Mucosa of stomach (tissue), 1 donor: Measurements from ENCODE around the gene UBE3D.
"Not testable (repeated sequence)": the region's sequence is repeated elsewhere in the genome, so short reads cannot be mapped to it uniquely, and the experiment has no call there.

Source experiments
- H3K27me3 ChIP-seq: one replicate; pipeline ENCODE4 v1.7.0; 2013; ENCODE audit warnings: mild to moderate bottlenecking, low read length; ENCODE audit not compliant: control insufficient read depth, insufficient read depth
- H3K36me3 ChIP-seq: one replicate; pipeline ENCODE4 v1.7.0; 2013; ENCODE audit warnings: low read length; ENCODE audit not compliant: control insufficient read depth, insufficient read depth
- H3K4me1 ChIP-seq: one replicate; pipeline ENCODE4 v1.7.0; 2013; ENCODE audit warnings: mild to moderate bottlenecking, low read length; ENCODE audit not compliant: control insufficient read depth, insufficient read depth
- H3K4me3 ChIP-seq: one replicate; pipeline ENCODE4 v1.7.0; 2013; ENCODE audit warnings: low read length
- H3K9ac ChIP-seq: one replicate; pipeline ENCODE4 v1.7.0; 2013; ENCODE audit warnings: mild to moderate bottlenecking, low read length, moderate library complexity
- H3K9me3 ChIP-seq: one replicate; pipeline ENCODE4 v1.7.0; 2013; ENCODE audit warnings: mild to moderate bottlenecking, low read length, moderate library complexity; ENCODE audit not compliant: control insufficient read depth
- donor health status: Pancreatic carcinoma.

UBE3D gene

DNA sequence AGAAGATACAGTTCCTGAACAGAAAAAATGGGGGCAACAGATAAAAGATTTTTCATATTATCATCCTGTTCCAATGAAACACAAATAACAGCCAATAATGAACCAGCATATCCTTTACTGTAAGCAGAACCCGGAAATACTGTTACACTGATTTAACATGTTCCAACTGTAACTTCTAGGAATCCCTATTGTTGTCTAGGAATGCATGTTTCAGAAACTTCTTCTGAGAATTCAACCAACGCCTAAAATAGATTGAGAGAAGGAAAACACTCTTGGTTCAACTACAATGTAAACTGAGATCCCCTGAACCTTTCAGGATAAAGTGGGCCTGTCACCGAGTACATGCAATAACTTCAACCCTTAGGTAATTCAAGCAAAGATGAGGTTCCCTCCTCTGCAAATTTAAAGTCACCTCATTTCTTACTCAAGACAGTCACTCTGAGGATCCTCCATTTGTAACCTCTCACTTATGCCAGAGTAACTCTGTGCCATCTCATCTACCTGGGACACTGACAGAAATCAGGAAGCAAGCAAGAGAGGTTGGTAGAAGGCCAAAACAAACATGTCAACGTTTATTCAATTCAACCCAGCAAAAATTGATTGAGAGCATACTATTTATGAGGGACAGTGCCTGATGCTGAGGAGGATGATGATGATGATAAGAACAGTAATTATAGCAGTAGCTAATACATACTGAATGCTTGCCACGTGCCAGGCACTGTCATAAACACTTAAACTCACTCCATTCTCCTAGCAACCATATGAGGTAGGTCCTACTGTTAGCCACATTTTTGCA lies 14.1 kb downstream of the UBE3D start:
- Histone ChIP-seq H3K9ac (no peak overlapping the region), H3K36me3 (no peaks in the 10 kb centered on the region), H3K4me1 (no peaks in the 10 kb centered on the region)

DNA sequence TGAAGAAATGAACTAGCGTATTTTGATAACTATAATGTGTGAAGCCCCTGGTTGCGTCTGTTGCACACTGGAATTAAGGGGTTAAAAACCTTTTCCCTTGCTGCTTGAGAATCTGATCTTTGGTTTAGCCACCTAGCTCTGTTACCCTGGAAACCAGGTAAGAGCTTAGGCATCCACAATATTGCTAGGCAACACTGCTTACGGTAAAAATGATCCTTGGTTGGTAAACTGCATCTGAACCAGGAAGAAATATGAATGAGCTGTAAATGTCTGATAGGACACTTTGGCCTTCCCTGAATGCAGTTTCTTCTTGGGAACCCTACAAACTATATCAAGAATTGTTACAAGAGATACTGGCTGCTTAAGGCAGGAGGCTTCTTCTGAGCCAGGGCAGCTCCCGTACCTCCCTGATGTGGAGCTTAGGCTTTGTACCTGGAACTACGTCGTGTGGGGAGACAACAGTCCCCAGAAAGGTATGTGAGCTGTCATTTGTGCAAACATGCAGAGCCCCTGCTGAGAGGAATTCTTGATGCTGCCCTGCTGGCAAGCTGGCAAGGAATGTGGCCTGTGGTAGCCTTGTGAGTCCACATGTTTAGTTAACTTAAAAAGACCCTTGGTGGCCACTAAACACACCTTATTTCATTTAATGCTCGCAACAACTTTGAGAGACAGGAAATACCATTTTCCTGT lies 18.4 kb downstream of the UBE3D start:
- H3K9ac ChIP-seq = no peak overlapping the region
- no peaks in the 10 kb centered on the region for H3K36me3 ChIP-seq
- no peaks in the 10 kb centered on the region for H3K4me1 ChIP-seq
- H3K4me3 ChIP-seq = no peak overlapping the region
- no peaks in the 10 kb centered on the region for H3K27me3 ChIP-seq
- H3K9me3 ChIP-seq = no peaks in the 10 kb centered on the region

More for the DNA sequence above, 14.1 kb downstream of the UBE3D start:
- Histone ChIP-seq H3K27me3 (no peaks in the 10 kb centered on the region), H3K9me3 (no peaks in the 10 kb centered on the region), H3K4me3 (no peak overlapping the region)

DNA sequence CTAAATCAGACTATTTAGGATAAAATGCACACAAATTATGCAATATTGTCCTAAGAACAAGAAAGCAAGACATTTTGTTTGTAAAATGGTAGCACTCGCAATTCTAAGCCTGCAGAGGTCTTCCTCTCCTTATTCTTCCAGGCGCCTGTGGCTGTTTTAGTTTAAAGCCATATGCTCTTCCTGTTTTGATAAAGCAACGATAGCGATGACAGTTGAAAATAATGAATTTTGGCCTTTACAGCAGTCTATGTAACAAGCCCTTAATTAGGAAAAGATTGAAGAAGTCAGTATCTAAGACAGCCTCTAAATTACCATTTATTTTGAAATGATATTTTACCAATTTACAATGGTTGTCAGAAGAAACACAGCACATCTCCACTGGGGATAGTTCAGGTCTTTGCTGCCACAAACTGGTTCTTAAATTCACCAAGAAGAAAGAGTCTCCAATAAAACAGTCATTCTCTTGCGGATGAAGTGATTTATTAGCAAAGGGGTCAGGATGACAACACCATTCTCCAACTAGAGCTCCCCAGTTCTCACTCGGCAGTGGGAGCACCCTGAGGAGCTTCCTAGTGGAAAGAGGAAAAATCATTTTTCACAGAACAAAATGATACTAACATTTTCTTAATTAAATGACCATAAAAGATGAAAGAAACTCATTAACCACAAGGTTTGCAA lies 21.4 kb downstream of the UBE3D start:
- Histone ChIP-seq H3K4me1 (no peaks in the 10 kb centered on the region), H3K4me3 (no peak overlapping the region), H3K9ac (no peak overlapping the region), H3K9me3 (no peaks in the 10 kb centered on the region), H3K27me3 (no peaks in the 10 kb centered on the region), H3K36me3 (no peaks in the 10 kb centered on the region)

DNA sequence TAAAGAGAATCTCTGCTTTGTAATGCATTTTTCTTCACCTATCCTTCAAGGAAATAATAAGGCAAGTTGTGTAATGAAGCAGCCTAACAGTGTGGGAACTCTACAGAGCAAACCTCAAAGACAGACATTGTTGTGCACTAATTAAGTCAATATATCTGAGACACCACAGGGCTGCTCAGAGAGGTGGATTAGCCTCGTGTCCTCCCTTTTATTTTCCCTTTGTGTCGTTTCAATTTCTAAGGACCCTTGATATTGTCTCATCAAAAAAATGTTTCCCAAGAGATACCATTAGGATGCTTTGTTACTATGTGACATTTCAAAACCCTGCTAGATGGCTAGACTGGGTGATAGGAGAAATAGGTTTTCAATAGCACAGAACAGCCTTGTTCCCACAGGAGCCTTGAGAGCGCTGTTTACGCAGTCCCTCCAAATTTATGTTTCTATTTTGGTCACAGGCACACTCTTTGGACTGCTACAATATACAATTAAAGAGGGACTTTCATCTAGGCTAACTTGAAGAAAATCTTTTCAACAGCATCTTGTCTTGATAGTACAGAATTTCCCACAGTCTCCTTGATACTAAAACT lies 23.1 kb downstream of the UBE3D start:
- Histone ChIP-seq H3K4me1 (no peaks in the 10 kb centered on the region), H3K4me3 (no peak overlapping the region), H3K27me3 (no peaks in the 10 kb centered on the region), H3K36me3 (no peaks in the 10 kb centered on the region), H3K9me3 (no peaks in the 10 kb centered on the region), H3K9ac (no peak overlapping the region)

DNA sequence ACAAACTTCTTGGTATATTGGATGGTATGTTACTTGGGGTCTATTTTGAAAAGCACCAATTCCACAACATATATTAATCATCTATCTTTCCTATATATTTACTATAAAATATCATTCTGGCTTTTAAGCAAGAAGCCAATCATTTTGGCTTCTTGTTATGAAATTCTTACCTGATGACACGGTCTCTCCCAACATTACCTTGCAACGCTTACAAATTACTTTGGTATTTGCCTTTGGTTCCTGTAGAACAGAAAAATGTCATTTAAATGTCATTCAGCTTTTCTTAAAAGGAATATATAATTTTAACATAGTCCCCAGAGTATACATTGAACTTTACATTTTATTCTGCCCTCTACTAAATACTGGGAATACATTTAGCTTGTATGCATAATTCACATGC lies 27.4 kb downstream of the UBE3D start:
- Histone ChIP-seq H3K9ac (no peak overlapping the region), H3K4me3 (no peak overlapping the region), H3K4me1 (no peaks in the 10 kb centered on the region), H3K36me3 (no peaks in the 10 kb centered on the region), H3K27me3 (no peaks in the 10 kb centered on the region), H3K9me3 (no peaks in the 10 kb centered on the region)

DNA sequence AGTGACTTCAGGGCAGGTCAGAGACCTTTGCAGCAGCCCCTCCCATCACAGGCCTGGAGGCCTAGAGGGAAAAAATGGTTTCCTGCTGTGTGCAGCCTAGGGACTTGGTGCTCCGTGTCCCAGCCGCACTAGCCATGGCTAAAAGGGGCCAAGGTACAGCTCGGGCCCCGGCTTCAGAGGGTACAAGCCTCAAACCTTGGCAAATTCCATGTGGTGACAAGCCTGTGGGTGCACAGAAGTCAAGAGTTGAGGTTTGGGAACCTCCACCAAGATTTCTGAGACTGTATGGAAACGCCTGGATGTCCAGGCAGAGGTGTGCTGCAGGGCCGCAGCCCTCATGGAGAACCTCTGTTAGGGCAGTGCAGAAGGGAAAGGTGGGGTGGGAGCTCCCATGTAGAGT lies 34.0 kb downstream of the UBE3D start:
- Histone ChIP-seq H3K4me3 (no peak overlapping the region), H3K9me3 (peaks cover 7% of the 10 kb centered on the region), H3K4me1 (no peaks in the 10 kb centered on the region), H3K9ac (no peak overlapping the region), H3K27me3 (no peaks in the 10 kb centered on the region), H3K36me3 (no peaks in the 10 kb centered on the region)

DNA sequence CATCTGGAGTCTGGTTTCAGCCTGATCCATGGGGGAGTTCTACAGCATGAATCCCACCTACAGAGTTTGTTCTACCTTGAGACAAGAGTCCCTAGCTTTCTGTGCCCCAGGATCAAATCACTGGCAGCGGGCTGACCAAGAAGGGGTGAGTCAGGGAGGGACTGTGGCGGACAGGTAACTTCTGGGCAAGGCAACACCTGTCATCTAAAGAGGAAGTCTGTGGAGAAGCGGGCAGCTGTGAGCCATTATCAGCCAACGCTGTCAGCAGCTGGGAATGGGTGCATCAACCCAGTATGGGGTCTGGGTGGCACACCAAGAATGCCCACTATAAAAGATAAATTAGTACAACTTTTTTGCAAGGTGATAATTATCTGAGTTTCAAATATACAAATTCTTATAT lies 45.9 kb downstream of the UBE3D start:
- no peaks in the 10 kb centered on the region for H3K36me3 ChIP-seq
- no peaks in the 10 kb centered on the region for H3K4me1 ChIP-seq
- no peak overlapping the region for H3K9ac ChIP-seq
- H3K4me3 ChIP-seq = no peak overlapping the region
- H3K9me3 ChIP-seq = no peaks in the 10 kb centered on the region
- no peaks in the 10 kb centered on the region for H3K27me3 ChIP-seq

DNA sequence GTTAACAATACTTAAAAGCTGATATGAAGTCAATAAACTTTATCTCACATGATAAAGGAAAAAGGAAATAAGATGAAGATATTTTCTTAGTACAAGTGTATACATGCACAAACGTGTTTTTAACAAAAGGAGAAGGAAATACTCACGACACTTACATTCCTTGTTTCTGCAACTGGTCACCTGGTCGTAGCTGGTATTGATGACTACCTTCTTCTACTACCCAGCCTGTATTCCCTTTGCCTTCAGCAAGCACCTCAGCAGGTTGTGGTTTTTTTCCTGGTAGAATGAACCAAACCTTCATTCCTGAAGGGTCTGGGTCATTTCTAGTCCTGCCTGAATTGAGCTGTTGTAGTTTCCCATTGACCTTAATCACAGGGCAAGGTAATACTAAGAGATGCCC lies 54.5 kb downstream of the UBE3D start:
- not testable (repeated sequence) for H3K36me3 ChIP-seq, H3K4me3 ChIP-seq, H3K27me3 ChIP-seq, H3K4me1 ChIP-seq, H3K9ac ChIP-seq, H3K9me3 ChIP-seq

DNA sequence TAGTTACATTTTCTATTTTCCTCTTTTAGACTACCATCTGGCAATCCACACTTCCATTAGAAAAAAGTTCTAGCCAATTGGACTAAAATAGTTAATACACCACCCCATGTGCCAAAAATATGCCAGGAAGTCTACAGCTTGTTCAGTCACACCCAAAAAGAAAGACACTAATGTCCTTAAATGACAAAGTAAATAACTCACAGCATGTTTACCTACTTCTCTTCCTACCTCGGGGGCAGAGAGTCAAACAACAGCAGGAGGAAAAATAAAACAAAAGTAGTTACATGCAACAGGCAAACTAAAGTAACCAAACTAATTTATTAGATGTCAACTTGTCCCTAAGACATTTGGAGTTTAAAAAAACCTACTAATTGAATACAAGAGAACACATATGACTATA lies 57.0 kb downstream of the UBE3D start:
- Histone ChIP-seq H3K4me3 (no peak overlapping the region), H3K9ac (no peak overlapping the region), H3K27me3 (no peaks in the 10 kb centered on the region), H3K36me3 (no peaks in the 10 kb centered on the region), H3K9me3 (no peaks in the 10 kb centered on the region), H3K4me1 (peaks cover 4% of the 10 kb centered on the region)

DNA sequence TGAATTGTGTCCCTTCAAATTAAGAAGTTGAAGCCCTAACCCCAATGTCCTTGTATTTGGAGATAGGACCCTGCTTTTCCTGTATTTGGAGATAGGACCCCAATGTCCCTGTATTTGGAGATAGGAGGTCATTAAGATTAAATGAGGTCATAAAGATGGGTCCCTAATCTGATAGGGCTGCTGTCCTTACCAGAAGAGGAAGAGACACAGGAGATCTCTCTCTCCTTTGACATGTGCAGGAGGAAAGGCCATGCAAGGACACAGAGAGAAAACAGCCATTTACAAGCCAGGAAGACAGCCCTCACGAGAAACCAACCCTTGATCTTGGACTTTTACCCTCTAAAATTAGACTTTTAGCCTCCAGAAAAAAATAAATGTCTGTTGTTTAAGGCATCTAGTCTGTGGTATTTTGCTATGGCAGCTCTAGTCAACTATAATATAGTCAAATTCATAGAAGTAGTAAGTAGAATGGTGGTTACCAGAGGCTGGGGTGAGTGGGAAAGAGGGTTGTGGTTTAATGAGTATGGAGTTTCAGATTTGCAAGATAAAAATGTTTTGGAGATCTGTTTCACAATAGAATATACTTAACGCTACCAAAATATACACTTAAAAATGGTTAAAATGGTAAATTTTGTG lies 59.3 kb downstream of the UBE3D start:
- Histone ChIP-seq H3K36me3 (no peaks in the 10 kb centered on the region), H3K9me3 (no peaks in the 10 kb centered on the region), H3K4me1 (peaks cover 4% of the 10 kb centered on the region), H3K9ac (no peak overlapping the region), H3K27me3 (no peaks in the 10 kb centered on the region), H3K4me3 (no peak overlapping the region)

DNA sequence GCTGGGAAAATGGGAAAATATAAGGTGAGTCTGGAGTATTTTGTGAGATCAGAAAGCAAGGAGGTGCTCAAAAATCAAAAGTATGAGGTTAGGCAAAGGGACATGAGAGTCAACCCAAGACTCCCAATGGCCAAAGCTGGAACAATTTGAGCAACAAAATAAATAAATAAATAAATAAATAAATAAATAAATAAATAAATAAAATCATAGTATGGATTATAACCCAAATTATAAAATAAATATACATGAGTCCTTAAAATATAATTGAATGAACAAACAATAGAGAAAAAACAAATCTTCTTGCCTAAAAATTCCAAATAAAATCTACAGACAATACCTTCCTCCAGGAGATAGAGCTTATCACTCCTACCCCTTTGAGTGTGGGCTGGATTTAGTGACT lies 69.5 kb downstream of the UBE3D start:
- H3K9ac ChIP-seq = no peak overlapping the region
- H3K9me3 ChIP-seq = no peaks in the 10 kb centered on the region
- no peaks in the 10 kb centered on the region for H3K4me1 ChIP-seq
- H3K4me3 ChIP-seq = no peak overlapping the region
- H3K36me3 ChIP-seq = no peaks in the 10 kb centered on the region
- H3K27me3 ChIP-seq = no peaks in the 10 kb centered on the region
